Left renal cortex interstitium (tissue), 4 donors: ENCODE results near the gene IL20RB. TPM values are rescaled to one million over a fixed set of nuclear protein-coding genes. Genes with fewer than 3 reads are reported as not detected.

ENCODE experiments used
- DNase-seq, 4 donors: peaks; one replicate each; pipeline ENCODE4 v3.0.0-alpha.2; 2013; ENCODE audit warnings: low read depth in 4 of 4, low spot score in 2 of 4, missing footprints in 1 of 4
- polyA plus RNA-seq, 4 donors: library from polyadenylated mRNA; unstranded; fragments of 120-200 nt; gene quantifications; one replicate each; pipeline ENCODE4 v1.2.1, GENCODE V29; 2013; ENCODE audit not compliant: insufficient read length in 4 of 4

IL20RB gene, protein sequence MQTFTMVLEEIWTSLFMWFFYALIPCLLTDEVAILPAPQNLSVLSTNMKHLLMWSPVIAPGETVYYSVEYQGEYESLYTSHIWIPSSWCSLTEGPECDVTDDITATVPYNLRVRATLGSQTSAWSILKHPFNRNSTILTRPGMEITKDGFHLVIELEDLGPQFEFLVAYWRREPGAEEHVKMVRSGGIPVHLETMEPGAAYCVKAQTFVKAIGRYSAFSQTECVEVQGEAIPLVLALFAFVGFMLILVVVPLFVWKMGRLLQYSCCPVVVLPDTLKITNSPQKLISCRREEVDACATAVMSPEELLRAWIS
- under 1 TPM; 0.29 to 0.54 (median 0.40) TPM for polyA plus RNA-seq

DNA sequence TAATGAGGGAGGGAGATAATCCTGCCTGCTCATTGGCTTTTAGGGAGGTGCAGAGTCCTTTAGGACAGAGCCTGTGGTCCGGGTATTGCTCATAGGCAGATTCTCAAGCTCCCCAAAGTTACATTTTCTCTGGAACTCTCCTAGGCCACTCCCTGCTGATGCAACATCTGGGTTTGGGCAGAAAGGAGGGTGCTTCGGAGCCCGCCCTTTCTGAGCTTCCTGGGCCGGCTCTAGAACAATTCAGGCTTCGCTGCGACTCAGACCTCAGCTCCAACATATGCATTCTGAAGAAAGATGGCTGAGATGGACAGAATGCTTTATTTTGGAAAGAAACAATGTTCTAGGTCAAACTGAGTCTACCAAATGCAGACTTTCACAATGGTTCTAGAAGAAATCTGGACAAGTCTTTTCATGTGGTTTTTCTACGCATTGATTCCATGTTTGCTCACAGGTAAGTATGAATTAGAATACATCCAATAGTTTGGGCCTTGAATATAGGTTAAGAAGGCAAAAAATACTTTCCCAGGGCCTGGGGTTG is at the start of gene IL20RB:
TSS of gene IL20RB (plus strand) at position 233 of the 538 bp plus-strand sequence. CDS start at position 364, 131 bp downstream.
- DNase-seq: no peak

DNA sequence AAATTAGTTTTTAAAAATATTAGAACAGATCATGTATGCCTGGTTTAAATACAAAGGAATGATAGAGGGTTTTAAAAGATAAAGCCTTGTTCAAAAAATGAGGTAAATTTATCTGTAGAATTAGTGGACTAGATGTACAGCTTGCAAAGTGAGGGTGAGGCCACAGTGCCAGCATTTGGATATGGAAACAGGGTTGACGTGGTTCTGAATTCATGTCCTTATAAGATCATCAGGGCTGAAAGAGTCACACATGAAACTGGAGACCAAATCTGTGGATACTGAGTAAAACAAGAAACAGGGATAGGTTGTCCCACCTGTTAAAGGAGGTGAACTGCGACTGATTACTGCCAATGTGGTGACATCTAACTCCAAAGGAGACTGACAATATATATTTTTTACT is 49.5 kb upstream of the IL20RB start:
- DNase-seq: no peak

DNA sequence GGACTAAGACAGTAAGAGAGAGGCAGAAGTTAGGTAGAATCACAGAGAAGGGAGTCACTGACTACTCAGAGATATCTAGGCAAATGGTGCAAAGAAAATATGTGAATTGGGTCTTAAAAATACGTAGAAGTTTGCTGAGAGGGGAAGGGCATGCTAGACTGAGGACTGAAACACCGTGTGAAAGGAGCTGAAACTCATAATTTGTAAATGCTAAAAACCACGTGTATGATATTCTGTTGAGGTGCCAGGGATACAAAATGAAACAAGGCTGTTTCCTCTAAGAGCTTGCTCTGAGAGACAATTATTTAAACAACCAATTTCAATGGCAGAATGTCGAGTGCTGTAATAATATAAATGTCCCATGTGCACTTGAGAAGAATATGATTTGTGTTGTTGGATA is 48.6 kb upstream of the IL20RB start:
- DNase-seq: no peak

DNA sequence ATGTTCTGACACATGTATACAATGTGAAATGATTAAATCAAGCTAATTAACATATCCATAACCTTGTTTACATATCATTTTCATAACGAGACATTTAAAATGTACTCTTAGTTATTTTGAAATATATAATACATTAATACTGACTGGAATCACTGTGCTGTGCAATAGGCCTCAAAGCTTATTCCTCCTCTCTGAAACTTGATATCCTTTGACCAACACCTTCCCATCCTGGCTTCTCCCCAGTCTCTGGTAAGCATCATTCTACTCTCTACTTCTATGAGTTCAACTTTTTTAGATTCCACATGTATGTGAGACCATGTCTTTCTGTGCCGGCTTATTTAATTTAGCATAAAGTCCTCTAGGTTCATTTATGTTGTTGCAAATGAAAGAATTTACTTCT is 47.1 kb upstream of the IL20RB start:
- DNase-seq: no peak

DNA sequence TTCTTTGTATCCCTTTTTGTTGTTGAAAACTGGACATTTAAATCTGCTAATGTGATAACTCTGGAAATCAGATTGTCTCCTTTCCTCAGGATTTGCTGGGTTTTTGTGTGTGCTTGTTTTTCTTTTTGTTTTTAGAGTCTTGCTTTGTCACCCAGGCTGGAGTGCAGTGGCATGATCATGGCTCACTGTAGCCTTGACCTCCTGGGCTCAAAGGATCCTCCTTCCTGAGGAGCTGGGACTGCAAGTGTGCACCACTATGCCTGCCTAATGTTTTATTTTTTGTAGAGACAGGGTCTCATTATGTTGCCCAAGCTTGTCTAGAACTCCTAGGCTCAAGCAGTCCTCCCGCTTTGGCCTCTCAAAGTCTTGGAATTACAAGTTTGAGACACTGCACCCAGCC is 44.6 kb upstream of the IL20RB start:
- DNase-seq: no peak

DNA sequence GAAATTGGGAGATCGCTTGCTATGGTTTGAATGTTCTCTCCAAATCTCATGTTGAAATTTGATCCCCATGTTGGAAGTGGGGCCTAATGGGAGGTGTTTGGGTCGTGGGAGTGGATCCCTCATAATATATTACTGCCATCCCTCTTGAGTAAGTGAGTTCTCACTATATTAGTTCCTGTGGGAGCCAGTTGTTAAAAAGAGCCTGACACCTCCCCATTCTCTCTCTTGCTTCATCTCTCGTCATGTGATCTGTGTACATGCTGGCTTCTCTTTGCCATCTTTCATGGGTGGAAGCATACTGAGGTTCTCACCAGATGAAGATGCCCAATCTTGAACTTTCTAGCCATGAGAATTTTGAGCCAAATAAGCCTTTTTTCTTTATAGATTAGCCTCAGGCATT is 43.0 kb upstream of the IL20RB start:
- no peak for DNase-seq

DNA sequence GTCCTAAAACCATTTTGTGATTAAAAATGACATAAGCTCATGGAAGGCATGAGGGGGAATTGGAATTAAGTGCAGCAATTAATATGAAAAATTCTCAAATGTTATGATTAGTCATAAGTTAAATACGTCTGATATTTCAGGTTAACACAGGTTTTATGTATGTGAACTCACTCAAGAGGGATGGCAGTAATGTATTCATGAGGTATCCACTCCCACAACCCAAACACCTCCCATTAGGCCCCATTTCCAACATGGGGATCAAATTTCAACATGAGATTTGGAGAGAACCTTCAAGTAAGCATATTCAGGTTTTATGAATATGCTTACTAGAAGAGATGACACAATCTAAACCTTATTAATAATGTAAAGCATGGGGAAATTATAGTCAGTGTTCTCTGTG is 41.6 kb upstream of the IL20RB start:
- DNase-seq: no peak

DNA sequence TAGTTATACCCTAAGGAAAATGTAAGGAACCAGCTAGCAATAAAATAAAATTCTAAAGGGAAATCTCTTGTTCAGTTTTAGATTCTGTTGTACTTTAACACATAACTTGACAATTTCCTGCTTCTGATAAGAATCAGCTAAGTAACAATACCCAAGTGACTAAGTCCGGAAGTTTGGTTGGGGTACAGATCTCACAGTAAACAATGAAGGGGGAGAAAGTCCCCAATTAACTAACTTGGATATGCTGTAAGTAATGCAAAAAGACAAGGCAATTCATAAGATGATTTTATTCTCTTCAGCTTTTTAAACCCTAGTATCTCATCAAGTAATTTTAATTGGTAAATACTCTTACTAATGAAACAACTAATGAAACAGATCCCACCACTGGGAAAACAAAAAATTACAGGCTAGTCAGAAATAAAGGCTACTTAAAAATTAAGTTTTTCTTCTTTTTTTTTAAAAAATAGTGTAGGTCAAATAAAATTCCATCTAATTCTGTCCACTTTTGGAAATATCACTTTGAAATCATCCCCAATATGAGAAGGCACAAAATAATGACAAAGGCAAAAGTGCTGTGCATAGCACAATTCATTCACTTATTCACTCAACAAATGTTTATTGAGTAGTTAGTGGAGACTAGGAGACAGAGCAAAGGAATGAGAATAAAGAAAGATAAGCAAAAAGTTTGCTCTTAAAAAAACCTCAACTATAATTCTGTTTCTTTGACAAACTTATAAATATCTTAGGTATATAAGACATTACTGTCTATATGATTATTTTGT is 37.8 kb upstream of the IL20RB start:
- no peak for DNase-seq

DNA sequence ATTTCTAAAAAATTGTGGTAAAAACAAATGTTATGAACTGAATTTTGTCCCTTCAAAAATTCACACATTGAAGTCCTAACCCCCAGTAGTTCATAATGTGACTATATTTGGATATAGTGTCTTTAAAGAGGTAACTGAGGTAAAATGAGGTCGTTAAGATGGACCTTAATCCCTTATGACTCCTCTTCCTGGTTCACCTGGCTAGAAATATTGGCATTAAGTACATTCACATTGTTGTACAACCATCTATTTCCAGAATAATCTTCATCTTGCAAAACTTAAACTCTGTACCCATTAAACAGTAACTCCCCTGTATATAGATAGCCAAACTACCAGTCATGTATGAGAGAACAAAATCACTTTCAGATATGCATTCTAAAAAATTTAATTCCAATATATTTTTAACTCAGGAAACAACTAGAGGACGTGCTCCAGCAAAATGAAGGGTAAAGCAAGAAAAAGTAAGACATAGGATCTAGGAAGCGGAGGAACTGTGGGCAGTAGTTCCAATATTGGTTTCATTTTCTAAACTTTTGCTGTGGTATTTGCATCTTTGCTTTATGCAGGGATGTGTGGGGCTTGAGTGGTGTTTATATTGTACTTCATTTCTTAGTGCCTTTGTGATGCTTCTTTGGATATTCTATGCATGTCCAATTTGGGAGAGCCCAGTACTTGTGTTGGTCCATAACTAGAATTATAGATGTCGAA is 36.7 kb upstream of the IL20RB start:
- DNase-seq: no peak

DNA sequence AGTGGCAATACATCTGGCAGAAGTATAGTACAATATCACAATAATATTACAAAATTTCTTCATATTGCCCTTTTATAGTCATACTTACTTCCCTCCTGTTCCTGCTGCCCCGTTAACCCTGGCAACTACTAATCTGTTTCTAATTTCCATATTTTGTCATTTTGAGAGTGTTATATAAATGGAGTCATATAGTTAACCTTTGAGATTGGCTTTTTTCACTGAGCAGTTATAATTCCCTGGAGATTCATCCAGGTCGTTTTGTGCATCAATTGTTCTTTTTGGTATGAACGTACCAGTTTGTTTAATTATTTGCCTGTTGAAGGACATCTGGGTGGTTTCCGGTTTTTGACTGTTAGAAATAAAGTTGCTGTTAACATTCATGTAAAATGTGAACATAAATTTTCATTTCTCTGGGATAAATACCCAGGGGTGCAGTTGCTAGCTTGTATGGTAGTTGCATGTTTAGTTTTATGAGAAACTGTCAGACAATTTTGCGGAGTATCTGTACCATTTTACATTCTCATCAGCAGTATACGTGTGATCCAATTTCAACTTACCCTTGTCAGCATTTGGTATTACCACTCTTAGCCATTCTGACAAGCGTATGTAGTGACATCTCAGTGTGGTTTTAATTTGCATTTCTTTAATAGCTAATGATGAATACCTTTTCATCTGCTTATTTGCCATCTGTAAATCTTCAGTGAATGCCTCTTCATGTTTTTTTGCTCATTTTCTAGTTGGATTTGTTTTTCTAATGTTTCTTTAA is 32.2 kb upstream of the IL20RB start:
- no peak for DNase-seq

DNA sequence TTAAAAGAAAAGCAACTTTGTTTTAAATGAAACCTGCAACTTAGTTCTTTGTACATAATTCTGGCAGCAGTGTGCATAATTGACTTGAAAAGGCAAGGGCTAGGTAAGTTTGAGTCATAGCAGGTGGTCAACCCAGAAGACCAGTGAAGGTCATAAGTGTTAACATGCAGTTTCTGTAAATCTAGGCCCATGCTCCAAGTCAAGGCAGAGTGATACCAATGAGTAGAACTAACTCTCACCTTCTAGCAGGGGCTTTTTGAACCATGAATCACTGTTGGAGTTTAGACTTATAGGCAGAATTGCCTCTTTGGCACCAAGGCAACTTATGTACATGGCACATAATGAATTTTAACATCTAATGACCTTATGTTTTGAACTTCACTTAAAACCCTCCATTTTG is 29.5 kb upstream of the IL20RB start:
- no peak for DNase-seq

DNA sequence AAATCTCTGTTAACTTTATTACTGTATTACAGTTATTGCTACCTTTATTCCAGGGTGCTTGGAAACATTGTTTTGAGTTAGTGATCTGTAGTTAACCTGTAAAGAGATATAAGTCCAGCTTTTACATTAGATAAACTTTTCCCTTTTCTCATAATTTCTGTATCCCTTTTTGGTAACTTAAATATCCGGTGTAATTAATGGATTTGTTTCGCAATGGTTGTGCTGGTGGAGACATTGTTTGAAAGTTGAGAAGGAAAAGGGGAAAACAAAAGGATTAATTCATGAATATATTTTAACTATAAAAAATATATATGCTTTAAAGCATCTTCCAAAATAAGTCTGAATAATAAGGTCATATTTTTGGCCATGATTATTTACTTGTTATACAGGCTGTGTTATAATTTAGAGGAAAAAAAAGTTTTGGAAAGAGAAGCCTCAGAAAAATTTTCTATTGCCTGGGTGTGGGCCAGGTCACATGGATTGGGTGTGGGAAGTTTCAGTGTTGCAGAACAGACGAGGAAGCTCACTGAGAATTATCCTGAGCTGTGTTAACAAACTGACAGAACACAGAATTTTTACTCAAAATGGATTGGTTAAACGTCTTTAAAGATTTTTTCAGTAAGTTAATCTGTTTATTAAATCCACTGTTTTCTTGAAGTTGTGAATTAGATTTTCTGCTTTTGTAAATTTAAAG is 27.7 kb upstream of the IL20RB start:
- no peak for DNase-seq

DNA sequence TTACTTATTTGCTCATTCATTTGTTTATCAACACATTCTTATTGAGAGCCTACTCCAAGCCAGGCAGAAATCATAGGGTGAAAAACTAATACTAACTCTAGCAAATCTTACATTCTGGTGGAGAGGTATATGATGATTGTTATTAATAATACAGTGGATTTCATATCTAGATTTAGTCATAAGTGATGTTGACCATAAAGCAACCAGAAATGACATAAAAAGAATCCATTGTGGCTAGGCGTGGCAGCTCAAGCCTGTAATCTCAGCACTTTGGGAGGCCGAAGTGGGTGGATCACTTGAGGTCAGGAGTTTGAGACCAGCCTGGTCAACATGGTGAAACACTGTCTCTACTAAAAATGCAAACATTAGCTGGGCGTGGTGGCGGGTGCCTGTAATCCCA is 26.2 kb upstream of the IL20RB start:
- DNase-seq: no peak

DNA sequence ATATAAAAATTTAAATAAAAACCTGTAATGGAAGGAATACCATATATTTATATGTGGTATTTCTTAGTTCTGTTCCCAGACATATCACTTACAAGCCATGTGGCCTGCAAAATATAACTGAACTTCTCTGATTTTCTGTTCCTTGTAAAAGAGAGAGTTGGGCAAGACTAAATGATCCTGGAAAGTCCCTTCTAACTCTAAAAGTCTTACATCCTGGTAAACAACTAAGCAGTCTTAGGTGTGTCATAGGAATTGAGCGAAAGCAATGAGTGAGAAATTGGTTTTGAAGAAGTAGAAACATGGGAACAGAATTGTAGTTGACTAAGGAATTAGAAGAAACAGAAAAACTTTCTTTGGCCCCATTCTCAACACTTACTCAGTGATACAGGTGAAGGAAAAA is 25.3 kb upstream of the IL20RB start:
- DNase-seq: no peak

DNA sequence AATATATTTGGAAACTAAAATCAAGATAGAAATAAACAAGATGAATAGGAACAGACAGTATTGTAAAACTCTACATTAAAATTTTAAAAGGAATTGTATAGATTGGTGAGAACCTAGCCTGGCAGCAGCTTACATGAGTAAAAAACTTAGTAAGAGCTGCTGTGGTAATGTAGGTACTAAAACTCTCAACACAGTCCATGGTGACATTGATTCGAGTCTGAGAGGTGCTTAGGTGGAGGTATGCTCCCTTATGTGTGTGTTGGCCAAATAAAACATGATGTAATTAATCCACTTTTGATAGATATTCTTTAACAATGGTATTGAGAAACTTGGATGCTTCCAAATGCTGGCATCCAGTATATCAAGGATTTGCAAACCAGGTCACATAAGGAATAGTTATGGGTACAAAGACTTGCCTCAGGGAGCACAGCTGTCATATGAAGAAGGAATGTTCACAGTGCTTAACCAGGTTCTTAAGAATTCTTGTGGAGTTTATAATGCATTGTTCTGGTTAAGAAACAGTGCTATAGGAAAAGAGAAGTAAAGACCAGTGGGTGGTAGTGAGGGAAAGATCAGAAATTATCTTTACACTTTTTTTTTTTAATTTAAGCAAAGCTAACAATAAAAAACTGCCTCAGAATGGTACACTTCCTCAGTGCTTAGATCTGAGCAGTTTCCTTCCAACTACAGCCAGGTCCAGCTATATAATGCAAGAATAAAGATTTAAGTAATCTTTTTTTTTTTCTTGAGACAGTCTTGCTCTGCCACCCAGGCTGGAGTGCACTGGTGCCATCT is 24.6 kb upstream of the IL20RB start:
- DNase-seq: no peak

DNA sequence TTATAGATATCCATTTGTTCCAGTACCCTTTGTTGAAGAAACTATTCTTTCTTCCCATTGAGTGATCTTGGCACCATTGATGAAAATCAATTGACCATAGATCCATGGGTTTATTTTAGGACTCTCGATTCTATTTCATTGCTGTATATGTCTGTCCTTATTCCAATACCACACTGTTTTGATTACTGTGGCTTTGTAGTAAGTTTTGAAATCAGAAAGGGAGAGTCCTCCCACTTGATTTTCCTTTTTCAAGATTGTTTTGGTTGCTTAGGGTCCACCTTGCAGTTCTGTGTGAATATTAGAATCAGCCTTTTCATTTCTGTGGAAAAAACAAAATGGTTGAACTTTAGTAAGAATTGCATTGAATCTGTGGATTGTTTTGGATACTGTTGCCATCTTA is 20.6 kb upstream of the IL20RB start:
- no peak for DNase-seq

DNA sequence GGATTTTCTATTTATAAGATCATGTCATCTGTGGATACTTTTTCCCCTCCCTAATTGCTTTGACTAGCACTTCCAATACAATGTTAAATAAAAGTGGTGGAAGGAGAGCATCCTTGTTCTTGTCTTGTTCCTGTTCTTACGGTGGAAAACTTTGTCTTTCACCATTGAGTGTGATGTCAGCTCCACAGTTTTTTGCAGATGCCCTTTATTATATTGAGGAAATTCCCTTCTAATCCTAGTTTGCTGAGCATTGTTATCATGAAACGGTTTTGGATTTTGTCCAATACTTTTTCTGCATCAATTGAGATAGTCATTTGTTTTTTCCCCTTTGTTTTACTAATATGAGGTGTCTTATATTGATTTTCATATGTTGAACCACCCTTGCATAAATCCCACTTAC is 19.9 kb upstream of the IL20RB start:
- DNase-seq: no peak

DNA sequence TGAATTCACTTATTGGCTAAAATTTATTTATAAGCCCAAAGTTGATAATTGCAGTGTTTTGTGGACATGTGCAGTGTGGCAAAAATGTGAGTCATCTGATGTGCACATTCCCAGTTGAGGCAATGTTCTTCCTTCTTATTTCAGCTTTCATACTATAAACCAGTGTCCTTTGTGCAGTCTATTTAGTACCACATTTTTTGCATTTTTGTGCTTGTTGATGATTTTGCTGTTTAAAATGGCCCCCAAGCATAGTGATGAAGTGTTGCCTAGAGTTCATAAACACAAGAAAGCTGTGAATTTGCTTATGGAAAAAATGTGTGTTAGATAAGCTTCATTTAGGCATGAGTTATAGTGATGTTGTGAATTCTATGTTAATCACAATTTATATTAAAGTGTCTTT is 19.4 kb upstream of the IL20RB start:
- no peak for DNase-seq

DNA sequence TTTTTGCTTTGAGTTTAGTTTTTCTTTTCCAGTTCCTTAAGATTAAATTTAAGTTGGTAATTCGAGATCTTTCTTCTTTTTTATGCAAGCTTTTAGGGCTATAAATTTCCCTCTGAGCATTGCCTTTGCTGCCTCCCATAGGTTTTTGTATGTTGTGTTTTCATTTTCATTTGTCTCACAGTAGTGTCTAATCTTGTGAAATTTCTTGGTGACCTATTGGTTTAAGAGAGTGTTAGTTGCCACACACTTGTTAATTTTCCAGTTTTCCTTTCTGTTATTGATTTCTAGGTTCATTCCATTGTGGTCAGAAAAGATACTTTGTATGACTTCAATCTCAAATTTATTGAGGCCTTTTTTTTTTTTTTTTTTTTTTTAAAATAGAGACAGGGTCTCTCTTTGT is 18.3 kb upstream of the IL20RB start:
- no peak for DNase-seq
